Muscle layer of colon (tissue), 2 donors: Measurements from ENCODE around the gene SELENOF.
"Not testable (repeated sequence)": the region's sequence is repeated elsewhere in the genome, so short reads cannot be mapped to it uniquely, and the experiment has no call there.

Source experiments
- H3K27ac ChIP-seq: one replicate; pipeline ENCODE4 v1.7.0; 2013; ENCODE audit warnings: low read depth, mild to moderate bottlenecking, low read length, moderate library complexity
- H3K27me3 ChIP-seq, 2 donors: one replicate each; pipeline ENCODE4 v1.7.0; 2013; ENCODE audit warnings: low read length in 2 of 2, mild to moderate bottlenecking in 2 of 2; ENCODE audit not compliant: insufficient read depth in 2 of 2, control insufficient read depth in 1 of 2
- H3K36me3 ChIP-seq: one replicate; pipeline ENCODE4 v1.7.0; 2013; ENCODE audit warnings: mild to moderate bottlenecking, low read length; ENCODE audit not compliant: insufficient read depth
- H3K4me1 ChIP-seq: one replicate; pipeline ENCODE4 v1.7.0; 2013; ENCODE audit warnings: mild to moderate bottlenecking, low read length; ENCODE audit not compliant: insufficient read depth
- H3K4me3 ChIP-seq, 2 donors: one replicate each; pipeline ENCODE4 v1.7.0; 2013; ENCODE audit warnings: low read length in 2 of 2, low read depth in 1 of 2, mild to moderate bottlenecking in 1 of 2, moderate library complexity in 1 of 2
- H3K9ac ChIP-seq: one replicate; pipeline ENCODE4 v1.7.0; 2013; ENCODE audit warnings: low read length
- H3K9me3 ChIP-seq: one replicate; pipeline ENCODE4 v1.7.0; 2013; ENCODE audit warnings: mild to moderate bottlenecking, low read length
- donor health status: abdominal sarcoma.
- donor health status: Adenocarcinoma of cecum.

Gene SELENOF

DNA sequence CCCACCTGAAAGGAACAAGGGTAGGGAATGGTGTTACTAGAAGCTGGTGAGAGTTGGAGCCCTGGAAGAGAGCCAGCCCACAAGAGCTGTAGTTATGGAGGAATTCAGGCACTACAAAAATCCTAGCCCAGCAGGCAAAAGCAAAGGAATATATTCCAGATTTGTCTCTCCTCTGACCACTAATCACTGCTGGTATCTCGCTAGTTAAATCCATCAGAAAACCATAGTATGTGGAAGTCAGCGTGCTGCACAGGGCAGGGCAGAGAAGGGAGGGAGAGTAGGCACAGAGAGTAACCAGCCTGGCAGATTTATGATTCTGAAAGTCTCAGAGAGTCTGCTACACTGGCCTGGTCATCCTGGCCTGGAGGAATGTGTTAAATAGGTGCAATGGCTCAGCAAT lies 88.6 kb downstream of the SELENOF start:
- Histone ChIP-seq H3K4me1 (no peaks in the 10 kb centered on the region), H3K27ac (no peak overlapping the region), H3K36me3 (no peaks in the 10 kb centered on the region), H3K27me3 (no peaks in the 10 kb centered on the region), H3K4me3 (no peak overlapping the region), H3K9ac (no peak overlapping the region), H3K9me3 (no peaks in the 10 kb centered on the region)

DNA sequence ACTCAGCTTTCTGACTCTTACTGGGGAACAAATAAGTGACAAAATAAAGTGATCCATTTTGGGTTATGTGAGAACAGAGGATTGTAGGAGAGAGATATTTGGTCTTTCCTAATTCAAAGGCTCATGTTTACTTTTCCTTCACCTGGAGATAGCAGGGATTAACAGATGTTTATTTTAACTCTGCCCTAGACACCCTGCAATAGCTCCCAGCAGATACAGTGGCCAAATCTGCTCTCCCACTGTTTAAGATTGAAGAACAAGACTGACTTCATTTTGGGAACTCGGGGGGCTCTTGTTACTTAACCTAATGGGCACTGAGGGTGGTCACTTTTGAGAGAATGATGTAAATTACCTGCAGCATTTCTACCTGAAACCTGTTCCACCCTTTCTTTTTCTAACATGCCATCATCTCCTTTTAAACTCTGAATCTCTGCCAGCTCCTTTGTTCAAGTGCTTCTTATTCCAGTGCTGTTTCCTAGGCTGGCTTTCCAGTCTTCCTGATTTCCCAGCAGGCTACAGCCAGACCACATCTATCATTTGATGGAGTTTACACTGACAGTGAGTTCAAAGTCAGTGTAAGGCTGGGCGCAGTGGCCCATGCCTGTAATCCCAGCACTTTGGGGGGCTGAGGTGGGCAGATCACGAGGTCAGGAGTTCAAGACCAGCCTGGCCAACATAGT lies 90.0 kb downstream of the SELENOF start:
- Histone ChIP-seq H3K27ac (no peak overlapping the region), H3K4me1 (no peaks in the 10 kb centered on the region), H3K27me3 (no peaks in the 10 kb centered on the region), H3K9ac (no peak overlapping the region), H3K9me3 (no peaks in the 10 kb centered on the region), H3K4me3 (no peak overlapping the region), H3K36me3 (no peaks in the 10 kb centered on the region)

DNA sequence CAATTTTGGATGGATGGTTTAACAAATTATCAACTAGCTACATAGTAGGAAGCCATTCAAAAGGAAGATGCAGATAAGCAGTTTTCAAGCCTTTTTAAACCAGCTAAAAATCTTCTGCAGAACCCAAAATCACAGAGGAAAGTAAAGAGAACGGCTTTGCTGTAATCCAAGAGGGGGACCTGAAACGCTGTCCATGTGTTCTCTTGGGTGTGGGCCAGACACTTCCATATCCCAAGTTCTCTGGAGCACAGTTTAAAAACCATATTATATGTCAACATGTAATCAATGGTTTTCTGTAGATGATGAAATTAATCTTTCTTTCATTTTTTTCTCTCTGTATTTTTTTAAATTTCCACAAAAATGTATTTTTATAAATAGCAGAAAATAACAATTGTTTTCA lies 90.5 kb downstream of the SELENOF start:
- no peaks in the 10 kb centered on the region for H3K36me3 ChIP-seq
- H3K4me1 ChIP-seq, result no peaks in the 10 kb centered on the region
- no peak overlapping the region for H3K9ac ChIP-seq
- H3K9me3 ChIP-seq, result no peaks in the 10 kb centered on the region
- H3K27me3 ChIP-seq, result no peaks in the 10 kb centered on the region
- no peak overlapping the region for H3K27ac ChIP-seq
- no peak overlapping the region for H3K4me3 ChIP-seq

DNA sequence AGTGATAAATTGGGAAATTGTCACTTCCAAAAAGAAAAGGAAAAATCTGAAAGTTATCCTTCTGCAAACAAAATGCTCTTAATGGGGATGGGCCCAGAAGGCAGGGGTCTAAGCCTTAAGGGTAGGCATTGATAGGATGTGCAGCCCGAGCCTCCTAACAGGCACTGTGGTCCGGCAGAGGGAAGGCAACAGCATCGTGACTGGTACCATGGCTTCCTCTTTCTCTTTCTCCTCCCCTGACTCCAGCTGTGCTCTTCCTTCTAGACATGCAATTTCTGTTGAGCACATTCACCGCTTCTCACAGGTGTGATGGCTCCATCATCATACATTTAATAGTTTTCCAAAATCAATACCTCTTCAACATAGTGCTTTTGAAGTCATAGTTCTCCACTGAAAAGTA lies 91.5 kb downstream of the SELENOF start:
- Histone ChIP-seq H3K9me3 (no peaks in the 10 kb centered on the region), H3K27me3 (no peaks in the 10 kb centered on the region), H3K27ac (no peak overlapping the region), H3K4me3 (no peak overlapping the region), H3K9ac (no peak overlapping the region), H3K4me1 (no peaks in the 10 kb centered on the region), H3K36me3 (no peaks in the 10 kb centered on the region)

DNA sequence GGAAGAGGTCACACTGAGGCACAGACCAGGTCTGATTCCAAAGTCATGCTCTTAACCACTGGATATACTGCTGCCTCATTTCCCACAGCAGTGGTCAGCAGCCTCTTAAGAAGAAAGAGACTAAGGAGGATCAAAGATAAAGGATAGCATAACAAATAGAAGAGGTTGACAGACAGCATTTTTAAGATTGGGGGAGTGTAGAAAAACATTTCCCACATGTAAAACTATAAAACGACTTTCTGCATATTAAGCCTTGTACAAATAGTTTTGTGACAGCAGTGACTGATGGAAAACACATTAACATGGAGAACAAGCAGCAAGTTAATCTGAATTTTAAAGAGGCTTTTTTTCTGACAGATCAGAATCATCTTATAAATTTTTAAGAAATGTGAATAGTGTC lies 92.0 kb downstream of the SELENOF start:
- H3K36me3 ChIP-seq, result no peaks in the 10 kb centered on the region
- H3K4me3 ChIP-seq, result no peak overlapping the region
- H3K9ac ChIP-seq, result no peak overlapping the region
- no peaks in the 10 kb centered on the region for H3K27me3 ChIP-seq
- H3K9me3 ChIP-seq, result no peaks in the 10 kb centered on the region
- H3K27ac ChIP-seq, result no peak overlapping the region
- no peaks in the 10 kb centered on the region for H3K4me1 ChIP-seq

DNA sequence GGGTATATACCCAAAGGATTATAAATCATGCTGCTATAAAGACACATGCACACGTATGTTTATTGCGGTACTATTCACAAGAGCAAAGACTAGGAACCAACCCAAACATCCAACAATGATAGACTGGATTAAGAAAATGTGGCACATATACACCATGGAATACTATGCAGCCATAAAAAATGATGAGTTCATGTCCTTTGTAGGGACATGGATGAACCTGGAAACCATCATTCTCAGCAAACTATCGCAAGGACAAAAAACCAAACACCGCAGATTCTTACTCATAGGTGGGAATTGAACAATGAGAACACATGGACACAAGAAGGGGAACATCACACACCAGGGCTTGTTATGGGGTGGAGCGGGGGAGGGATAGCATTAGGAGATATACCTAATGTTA lies 94.0 kb downstream of the SELENOF start:
- not testable (repeated sequence) for H3K27me3 ChIP-seq, H3K9ac ChIP-seq, H3K27ac ChIP-seq, H3K9me3 ChIP-seq, H3K36me3 ChIP-seq, H3K4me3 ChIP-seq, H3K4me1 ChIP-seq

DNA sequence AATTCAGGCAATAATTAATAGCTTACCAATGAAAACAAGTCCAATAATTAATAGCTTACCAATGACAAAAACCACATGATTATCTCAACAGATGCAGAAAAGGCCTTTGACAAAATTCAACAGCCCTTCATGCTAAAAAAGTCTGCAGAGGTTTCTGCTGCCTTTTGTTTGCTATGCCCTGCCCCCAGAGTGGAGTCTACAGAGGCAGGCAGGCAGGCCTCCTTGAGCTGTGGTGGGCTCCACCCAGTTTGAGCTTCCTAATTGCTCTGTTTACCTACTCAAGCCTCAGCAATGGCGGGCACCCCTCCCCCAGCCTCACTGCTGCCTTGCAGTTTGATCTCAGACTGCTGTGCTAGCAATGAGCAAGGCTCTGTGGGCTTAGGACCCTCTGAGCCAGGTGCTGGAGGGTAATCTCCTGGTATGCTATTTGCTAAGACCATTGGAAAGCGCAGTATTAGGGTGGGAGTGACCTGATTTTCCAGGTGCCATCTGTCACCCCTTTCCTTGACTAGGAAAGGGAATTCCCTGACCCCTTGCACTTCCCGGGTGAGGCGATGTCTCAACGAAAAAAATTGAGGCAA lies 96.6 kb downstream of the SELENOF start:
- not testable (repeated sequence) for H3K4me3 ChIP-seq, H3K27ac ChIP-seq, H3K4me1 ChIP-seq, H3K9me3 ChIP-seq, H3K9ac ChIP-seq, H3K27me3 ChIP-seq, H3K36me3 ChIP-seq

DNA sequence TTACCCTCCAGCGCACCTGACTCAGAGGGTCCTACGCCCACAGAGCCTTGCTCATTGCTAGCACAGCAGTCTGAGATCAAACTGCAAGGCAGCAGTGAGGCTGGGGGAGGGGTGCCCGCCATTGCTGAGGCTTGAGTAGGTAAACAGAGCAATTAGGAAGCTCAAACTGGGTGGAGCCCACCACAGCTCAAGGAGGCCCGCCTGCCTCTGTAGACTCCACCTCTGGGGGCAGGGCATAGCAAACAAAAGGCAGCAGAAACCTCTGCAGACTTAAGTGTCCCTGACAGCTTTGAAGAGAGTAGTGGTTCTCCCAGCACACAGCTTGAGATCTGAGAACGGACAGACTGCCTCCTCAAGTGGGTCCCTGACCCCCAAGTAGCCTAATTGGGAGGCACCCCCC lies 99.8 kb downstream of the SELENOF start:
- H3K27me3 ChIP-seq, H3K9me3 ChIP-seq, H3K4me3 ChIP-seq, H3K36me3 ChIP-seq, H3K9ac ChIP-seq, H3K4me1 ChIP-seq, H3K27ac ChIP-seq: not testable (repeated sequence)
